ENCODE data around the gene ZNF407.

The ZNF407 gene

GRCh38 chr18:75107931-75108276 lies 510.2 kb downstream of the ZNF407 start (continued):
- TF ChIP-seq PATZ1 (tag by site-specific recombination; IDR thresholded peaks at IDR 0.05) = no peak
- TF ChIP-seq ZNF621 (tag by site-specific recombination; IDR thresholded peaks at IDR 0.05) = no peak
- no peak for TF ChIP-seq ZEB2 (tag by site-specific recombination; IDR thresholded peaks at IDR 0.05)

- TF ChIP-seq BCL11A (tag by site-specific recombination; IDR thresholded peaks at IDR 0.05; ENCODE audit: low read depth) (no peak), REPIN1 (tag by site-specific recombination; IDR thresholded peaks at IDR 0.05; ENCODE audit: low read depth) (no peak), ZNF596 (tag by site-specific recombination; IDR thresholded peaks at IDR 0.05) (no peak), ZNF114 (tag by site-specific recombination; IDR thresholded peaks at IDR 0.05) (no peak), ZNF354C (tag by site-specific recombination; IDR thresholded peaks at IDR 0.05; ENCODE audit: borderline replicate concordance, low read depth) (no peak), ZNF175 (tag by site-specific recombination; IDR thresholded peaks at IDR 0.05) (no peak), ZFP37 (tag by site-specific recombination; IDR thresholded peaks at IDR 0.05) (no peak), ZSCAN18 (tag by site-specific recombination; IDR thresholded peaks at IDR 0.05) (no peak), GLI4 (tag by site-specific recombination; IDR thresholded peaks at IDR 0.05) (no peak), ZNF510 (tag by site-specific recombination; IDR thresholded peaks at IDR 0.05; ENCODE audit: insufficient replicate concordance) (no peak), ZFP3 (tag by site-specific recombination; IDR thresholded peaks at IDR 0.05; ENCODE audit: low read depth) (no peak), ZNF248 (tag by site-specific recombination; IDR thresholded peaks at IDR 0.05) (no peak), ZNF658 (tag by site-specific recombination; IDR thresholded peaks at IDR 0.05) (no peak), BCL6B (tag by site-specific recombination; IDR thresholded peaks at IDR 0.05) (no peak), ZSCAN4 (tag by site-specific recombination; IDR thresholded peaks at IDR 0.05) (no peak), ZNF785 (tag by site-specific recombination; IDR thresholded peaks at IDR 0.05) (no peak), ZNF132 (tag by site-specific recombination; IDR thresholded peaks at IDR 0.05; ENCODE audit: borderline replicate concordance) (no peak)
- ChIA-PET POLR2A (no interaction called here), CTCF (no interaction called here)
- no peaks in the 10 kb centered on the region for H3K9me3 ChIP-seq (ENCODE audit: control insufficient read depth, insufficient read depth, low read depth, low read length)
- no peak overlapping the region for H3K4me3 ChIP-seq (ENCODE audit: low read depth, low read length)
- H3K4me1 ChIP-seq (ENCODE audit: control insufficient read depth, insufficient read depth, low read length) = no peaks in the 10 kb centered on the region
- H3K36me3 ChIP-seq (ENCODE audit: control insufficient read depth in 2 of 2, insufficient read depth in 1 of 2, low read length in 2 of 2) = no peaks in the 10 kb centered on the region
- no peak overlapping the region for H3K27ac ChIP-seq (ENCODE audit: extremely low read depth, low read depth, low read length)
These were observed 511.1 kb downstream of the ZNF407 start for GRCh38 chr18:75108579-75109318.

Measured in HEK293 (cell line).